Measurements from ENCODE around the gene MRPL41.
"Not testable (repeated sequence)": the region's sequence is repeated elsewhere in the genome, so short reads cannot be mapped to it uniquely, and the experiment has no call there.

DNA sequence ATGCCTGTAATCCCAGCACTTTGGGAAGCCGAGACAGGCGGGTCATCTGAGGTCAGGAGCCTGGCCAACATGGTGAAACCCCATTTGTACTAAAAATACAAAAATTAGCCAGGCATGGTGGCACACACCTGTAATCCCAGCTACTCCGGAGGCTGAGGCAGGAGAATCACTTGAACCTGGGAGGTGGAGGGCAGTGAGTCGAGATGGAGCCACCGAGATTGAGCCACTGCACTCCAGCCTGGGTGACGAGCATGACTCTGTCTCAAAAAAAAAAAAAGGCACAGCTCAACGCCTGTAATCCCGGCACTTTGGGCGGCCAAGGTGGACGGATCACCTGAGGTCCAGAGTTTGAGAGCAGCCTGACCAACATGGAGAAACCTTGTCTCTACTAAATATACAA is 2.0 kb downstream of the MRPL41 start:
- TF ChIP-seq CTCF (IDR thresholded peaks at IDR 0.05; ENCODE audit: low read depth, low read length); EZH2phosphoT487 (IDR thresholded peaks at IDR 0.05; ENCODE audit: low read depth): not testable (repeated sequence)
